SKM-1 treated with dmso at 0.1 percent for 144 hours (cell line): ENCODE measurements around the gene MYO1E.

Experiments
- DNase-seq: peaks from one replicate; lab custom pipeline; 2025; ENCODE audit not compliant: unreplicated experiment; lab: John Stamatoyannopoulos, UW

The MYO1E gene

DNA sequence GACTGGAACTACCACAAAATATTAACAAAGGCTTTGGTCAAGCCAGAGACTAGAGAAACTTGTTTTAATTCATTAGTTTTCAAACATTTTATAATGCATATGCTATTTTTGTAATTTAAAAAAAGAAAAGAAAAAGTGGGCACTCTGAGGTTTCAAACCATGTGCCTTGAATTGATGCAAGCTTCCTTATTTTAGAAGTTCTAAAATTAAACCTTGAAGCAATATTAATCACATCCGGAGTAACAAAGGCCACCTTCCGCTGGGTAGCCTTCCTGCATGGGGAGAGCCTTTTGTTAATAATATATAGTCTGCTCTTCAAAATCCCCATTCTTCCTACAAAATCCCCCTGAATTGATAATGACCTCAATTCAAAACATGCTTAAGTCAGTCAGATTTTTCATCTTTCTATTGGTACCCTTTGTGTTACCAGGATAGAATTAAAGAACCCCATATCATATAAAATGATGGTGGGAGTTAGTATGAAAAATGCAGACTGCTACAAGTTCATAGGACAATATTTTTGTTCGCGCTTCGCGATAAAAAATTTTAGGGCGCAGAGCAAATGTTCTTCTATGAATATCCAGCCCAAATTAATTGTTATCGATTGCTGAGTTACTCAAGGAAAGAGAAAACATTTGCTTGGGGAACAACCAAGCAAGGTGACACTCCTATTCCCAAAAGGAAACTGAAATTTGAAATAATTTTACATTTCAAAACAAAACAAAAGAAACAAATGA lies 135.4 kb downstream of the MYO1E start:
- DNase-seq: peak; percentile 57

DNA sequence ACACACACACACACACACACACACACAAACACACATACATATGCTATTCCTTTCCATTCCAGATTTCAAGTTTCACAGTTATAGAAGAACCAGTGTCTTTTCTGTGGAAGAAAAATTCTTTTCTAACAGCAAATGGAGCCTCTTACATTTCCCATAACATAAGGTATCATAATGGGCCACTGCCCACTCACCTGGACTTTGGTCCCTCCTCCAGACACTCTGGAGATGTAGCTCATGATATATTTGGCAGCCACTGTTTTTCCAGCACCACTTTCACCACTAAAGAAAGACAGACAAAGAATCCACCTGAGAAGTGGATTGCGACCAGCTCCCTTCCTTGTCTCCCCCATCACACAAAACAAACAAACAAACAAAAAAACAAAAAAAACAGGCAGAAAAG lies 136.3 kb downstream of the MYO1E start:
- DNase-seq: no peak

DNA sequence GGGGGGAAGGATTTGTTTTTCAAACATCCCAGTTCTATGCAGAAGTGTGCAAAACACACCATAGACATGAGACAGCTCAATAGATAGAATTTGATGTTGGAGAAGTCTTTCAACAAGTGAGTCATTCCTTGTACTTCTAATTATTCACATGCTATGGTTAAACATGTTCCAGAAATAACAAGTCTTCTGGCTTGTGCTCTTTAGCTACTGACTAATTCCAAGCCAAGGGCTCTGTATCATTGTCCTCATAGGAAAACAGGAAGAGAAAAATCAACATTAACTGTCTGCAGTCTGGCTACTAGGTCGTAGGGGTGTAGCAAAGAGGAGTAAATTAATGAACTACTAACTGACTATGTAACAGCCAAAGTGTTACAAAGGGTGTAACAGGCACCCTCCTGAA lies 140.2 kb downstream of the MYO1E start:
- no peak for DNase-seq

DNA sequence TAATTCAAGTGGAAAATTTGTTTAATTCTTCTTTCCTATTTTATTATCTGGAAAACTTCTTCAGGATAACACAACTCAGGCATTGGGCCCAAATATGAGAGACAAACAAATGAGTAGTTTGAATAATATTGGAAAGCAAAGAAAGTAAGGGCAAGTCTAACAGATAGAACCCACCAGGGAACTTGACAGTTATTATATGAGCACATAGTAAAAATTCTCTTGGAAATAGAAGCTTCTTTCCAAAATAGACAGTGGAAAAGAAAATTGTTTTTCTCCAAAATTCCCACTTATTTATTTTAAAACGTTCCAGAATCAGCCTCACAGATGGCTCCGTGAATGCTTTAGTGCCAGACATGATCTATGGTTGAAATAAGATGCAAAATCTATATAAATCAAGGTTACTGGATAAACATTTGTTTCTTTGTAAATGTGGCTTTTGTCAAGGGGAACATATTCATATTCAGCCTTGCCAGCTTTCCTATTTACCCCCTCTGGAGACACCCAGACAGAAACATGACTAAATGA lies 142.1 kb downstream of the MYO1E start:
- no peak for DNase-seq

DNA sequence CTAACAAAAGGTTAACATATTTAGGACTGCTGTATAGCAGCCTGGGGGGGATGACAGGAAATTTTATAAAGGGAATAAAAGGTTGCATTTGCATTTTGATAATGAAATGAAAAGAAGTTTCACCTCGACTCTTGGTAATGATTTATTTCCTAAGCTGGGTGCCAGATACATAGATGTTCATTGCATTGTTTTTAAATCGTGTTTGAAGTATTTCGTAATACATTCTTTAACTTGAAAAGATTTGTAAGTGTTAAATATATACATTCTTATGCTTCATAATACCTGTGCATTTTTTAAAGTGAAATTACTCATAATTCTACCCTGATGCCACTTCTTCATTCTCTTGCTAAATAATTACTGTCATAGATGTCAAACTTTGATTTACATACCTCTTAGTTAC lies 143.2 kb downstream of the MYO1E start:
- no peak for DNase-seq

DNA sequence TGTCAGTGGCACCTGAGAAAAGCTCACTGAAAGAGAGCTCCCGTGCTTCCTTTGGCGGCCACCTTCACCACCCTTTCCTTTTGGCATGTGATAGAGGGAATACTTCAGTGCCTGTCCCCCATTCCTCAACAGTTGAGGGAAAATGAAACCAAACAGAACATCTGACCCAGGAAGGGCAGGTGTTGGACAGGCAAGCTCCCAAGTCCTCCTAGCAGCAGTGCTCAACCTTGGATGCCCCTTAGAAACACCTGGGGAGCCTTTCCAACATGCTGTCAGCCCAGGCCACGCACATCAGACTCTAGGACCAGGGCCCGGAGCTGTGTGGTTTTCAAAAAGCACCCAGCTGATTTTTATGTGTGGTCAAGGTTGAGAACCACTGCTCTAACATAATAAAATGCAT lies 143.7 kb downstream of the MYO1E start:
- DNase-seq: no peak

DNA sequence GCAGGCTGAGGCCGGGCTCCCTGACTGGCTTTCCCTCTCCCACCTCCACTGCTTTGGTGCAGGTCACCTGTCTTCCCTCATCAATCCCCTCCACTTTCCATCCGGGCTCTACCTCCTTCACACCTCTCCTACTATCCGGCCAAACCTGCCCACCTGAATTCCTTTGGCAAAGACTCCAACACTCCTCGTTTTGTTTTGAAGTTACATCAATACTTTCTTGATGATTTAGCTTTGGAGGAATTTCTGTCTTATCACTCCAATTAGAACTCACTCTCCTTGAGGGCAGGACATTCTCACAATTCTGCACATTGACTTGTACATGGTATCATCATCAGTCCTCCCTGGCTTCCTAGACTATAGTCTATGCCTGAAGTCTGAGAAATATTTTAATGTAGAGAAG lies 145.7 kb downstream of the MYO1E start:
- no peak for DNase-seq

DNA sequence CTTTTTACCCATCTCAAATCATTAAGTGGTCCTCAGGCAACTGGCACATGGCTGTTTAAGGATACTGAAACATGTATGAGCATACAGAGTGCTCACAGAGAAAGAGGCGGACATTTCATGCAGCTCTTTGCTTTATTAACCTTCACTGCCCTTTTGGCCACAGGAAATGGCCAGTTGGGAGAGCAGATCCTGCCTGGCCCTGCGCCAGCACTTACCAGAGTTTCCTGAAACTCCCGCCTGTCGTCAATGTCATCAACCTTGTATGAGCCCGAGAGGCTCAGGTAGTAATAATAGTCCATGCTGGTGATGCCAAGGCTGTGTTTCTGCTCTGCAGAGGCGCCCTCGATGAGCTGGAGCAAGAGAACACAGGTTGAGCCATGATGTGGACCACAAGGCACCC lies 148.2 kb downstream of the MYO1E start:
- no peak for DNase-seq

DNA sequence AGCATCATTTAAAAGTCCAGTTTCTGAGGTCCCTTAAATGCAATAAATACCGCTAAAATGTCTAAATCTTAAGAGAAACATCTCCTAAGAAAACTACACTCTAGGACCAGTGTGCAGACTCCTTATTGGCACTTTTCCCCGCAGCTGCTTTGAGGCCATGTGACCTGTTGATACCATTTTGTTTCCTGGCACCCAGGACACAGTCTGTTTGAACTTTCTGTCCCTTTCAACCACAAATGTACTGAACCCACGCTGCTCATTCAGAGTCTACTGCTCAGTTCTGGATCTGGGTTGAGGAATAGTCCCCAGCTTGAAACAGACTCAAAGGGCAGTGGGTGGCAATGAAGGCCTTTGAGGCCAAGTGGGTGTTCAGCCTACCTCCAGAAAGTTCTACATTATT lies 148.9 kb downstream of the MYO1E start:
- DNase-seq: no peak

DNA sequence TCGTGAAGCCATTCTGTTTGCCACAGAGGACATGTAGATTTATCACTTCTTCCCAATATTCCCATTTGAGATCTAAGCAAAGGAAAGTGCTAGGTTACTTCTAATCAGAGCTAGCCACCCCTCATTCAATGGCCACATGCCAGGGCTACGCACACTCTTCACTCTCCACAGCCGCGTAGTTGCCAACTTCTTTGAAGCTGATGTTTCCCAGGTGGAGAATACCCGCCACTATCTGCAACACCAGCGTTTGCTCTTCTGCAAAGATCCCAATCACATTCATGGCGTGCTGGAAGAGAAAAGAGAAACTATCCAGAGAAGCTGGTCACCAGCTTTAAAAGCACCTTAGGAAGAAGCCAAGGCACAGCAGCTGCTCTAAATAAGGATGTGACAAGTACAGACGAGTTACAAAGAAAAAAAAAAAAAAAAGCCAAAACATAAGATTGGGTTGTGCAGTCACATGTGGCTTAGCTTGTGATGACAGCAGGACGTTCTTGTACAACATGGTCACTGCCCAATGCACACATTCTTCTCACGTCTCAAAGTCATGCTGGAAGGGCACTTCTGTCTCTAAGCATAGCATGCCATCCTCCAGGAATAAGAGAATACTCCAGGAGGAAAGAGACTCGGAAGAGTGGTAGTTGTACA lies 149.6 kb downstream of the MYO1E start:
- no peak for DNase-seq

DNA sequence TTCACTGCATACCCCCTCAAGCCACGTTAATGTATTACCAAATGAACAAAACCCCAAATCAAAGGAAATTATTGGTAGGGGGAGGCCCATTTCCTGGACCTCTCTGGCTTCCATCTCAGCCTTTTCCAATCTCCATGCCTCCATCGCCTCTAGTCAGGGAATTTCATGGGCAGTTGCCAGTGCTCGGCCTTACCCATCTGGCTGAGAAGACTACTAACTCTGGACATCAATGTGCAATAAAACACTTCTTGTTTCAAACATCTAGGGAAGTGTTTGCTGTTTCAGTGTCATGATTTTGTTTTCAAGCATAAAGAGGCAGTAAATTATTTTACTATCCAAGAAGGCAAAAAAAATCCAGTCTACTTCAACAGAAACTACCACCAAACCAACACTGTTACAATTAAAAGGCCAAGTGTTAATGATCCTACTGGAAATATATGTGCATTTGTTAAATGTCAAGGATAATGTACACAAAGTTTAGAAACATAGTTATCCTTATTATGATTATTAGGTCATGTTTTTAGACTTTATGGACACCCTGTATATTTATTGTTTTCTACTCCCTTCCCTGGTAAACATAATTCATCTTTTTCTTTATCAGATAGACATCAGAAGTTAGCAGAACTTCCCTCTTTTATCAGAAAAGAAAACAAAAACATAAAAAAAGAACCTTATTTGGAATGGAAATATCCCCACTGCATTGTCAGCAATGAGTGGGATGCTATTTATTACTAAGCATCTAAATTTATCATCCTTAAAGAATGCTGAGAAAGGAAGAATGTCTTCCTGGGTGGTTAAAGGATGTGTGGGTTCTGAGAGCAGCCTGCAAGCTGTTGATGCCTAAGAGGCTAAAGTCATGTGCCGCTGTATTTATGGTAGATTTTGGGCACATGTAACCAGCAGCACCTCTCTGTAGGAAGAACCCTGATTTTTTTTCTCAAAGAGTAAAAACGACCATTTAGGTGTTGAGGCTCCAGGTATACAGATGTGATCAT lies 150.9 kb downstream of the MYO1E start:
- no peak for DNase-seq

DNA sequence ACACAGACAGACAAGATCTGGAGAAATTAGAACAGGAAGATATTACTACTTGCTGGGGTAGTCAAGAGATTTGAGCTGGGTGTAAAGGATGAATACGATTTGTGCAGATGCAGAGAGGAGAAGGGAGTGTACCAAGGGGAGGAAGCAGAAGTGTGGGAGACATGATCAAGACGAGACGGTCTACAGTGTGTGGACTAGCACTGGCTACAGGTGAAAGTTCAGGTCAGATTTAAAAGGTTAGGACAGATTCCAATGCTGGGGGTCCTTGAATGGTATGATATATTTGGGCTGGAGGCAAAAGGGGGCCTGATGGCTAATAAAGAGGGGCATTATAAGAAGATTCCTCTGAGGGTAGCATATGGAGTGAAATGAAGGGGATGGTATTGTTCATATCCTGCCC lies 154.0 kb downstream of the MYO1E start:
- DNase-seq: no peak

DNA sequence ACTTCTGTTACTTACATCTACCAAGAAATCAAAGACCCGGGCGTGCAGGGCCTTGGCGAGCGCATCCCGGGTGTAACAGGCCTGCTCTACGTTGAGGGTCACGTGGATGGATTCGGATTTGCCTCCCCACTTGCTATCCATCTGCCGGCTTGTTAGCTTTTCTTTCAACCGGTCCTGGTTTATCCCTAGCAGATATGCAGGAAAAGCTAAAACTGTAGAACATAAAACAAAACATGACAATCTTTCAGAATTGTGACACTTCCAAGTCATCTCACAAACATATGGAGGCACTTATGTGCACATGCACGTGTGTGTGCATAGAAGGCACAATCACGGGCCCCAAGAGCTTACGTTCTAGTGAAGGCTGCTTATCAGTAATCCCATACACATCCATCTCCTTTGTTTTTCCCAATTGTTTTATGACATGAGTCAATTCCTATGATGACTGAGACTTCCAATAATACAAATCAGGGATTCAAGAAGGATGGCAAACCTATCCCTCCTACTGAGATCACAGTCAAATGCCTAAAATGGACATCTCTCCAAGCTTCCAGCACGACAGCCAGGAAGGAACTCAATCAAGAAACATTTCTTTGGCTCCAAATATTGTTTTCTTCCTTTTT lies 154.7 kb downstream of the MYO1E start:
- DNase-seq: no peak

DNA sequence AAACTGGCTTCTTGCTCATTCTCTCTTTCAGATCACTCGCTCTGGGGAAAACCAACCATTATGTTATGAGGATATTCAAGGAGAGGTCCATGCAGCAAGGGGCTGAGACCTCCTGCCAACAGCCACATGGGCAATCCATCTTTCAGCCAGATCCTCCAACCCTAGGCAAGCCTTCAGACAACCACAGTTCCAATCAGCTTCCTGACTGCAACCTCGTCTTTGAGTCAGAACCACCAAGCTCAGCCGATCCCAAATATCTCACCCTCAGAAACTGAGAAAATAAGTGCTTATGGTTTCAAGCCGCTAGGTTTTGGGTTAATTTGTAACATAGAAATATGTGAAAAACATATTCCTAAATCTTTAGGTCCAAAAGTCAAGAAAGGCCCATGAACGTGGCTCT lies 155.8 kb downstream of the MYO1E start:
- DNase-seq: no peak

DNA sequence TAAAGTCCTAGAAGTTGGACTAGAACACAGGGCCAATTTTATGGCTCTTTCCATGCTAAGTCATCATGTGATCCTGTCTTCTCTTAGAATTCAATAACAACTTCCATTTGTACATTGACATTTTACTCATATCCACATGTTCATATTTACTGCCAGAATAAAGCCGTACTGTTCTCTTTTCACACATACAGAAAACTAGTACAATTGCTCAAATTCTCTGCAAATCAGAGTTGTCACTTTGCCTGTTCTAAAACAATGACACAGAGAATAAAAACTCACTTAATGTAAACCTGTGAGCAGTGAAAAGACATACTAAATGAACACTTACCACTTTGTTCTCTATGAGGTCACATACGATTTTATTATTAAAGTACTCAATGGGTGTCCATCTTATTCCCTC lies 162.5 kb downstream of the MYO1E start:
- no peak for DNase-seq

DNA sequence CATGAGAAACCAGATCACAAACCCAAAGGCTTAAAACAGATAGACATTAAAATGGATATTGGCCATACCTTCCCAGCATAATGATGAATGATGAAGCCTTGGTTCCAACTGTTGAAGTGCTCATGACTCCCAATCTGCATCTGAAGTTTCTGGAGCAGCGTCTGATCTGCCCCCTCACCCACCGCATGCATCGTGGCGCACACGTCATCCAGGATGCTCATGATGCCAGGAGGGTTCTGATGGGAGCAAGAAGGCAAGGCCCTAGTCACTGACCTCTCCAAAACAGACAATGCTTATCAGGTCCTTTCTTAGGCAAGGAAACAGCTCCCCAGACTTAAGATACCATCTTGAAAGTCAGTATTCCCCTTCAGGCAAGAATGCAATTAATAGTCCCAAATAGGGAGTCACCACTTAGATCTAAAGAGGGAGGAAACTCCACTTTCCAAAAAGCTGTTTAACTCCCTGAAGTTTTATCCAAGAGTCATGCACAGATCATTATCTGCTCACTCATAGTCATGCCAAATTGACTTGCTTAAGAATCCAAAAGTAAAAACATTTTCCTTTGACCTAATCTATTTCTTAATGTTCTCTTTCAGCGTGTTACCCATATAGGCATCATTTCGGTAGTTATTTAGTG lies 163.9 kb downstream of the MYO1E start:
- DNase-seq: no peak

DNA sequence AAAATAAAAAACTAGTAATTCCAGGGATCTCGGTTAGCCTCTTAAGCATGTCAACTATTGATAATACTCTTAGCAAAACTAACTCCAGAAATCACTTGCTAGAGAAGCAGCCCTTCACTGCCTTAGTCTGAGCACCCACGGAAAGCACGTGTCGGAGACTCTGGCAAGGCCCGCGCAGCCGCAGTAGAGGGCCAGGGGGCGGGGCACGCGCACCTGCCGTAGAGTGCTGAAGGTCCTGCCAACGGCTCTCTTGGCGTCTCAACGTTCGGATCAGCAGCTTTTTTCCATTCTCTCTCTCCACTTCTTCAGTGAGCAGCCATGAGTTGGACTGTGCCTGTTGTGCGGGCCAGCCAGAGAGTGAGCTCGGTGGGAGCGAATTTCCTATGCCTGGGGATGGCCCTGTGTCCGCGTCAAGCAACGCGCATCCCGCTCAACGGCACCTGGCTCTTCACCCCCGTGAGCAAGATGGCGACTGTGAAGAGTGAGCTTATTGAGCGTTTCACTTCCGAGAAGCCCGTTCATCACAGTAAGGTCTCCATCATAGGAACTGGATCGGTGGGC lies 166.0 kb downstream of the MYO1E start, which contains the start of gene LDHAL6B:
Gene LDHAL6B (plus strand): TSS at position 221 of the 561 bp plus-strand sequence. CDS start 98 bp downstream, at position 319.
- no peak for DNase-seq

DNA sequence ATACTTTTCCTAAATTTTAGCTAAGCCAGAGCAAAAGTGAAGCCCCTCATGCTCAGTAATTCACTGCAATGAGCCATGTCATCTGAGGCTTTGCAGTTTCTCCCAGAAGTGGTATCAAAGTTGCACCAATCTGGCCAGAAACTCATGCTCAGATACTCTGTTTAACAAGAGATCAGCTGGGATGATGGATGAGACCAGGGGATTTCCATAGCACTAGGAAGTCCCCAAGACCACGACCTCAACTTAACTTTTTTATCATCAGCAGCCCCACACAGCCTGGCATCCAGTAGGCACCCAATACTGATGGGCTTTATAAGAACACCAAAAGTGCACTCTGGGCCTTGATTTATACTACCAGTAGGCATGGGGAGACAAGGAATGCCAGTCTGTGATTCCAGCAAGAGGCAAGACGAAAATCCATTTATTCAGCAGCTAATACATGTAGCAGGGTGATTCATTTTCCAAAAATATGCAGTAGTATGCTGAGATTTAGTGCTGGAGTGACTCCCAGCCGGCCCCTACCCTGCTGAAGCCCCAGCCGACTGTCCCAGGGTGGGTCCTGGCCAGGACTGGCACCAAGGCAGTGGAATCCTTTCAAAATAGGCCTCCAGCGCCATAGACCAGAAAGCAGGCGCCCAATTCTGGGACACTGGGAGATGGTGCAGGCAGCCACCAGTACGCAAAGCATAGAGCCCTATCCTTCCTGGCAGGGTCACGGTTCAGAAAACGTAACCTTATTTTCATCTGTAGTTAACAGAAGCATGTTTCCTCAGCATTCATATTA lies 166.6 kb downstream of the MYO1E start:
- DNase-seq: no peak

DNA sequence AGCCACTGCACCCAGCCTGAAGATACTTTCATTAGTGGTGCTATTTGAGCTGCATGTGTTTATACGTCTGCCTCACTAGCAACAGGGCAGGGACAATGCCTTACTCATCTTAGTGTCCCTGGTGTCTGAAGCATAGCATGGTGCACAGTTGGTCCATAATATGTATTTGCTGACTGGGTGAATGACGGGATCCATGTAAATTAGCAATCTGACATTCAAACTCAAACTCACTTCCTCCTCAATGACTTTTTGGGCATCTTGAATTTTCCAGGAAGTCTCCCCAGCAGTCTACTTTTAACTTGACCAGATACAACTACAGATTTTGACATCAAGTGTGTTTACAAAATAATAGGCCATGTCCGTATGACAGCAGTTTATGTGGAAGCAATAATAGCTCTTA lies 169.0 kb downstream of the MYO1E start:
- DNase-seq: no peak
